Measurements from ENCODE around the gene NCEH1. TPM values are rescaled to one million over a fixed set of nuclear protein-coding genes. Genes with fewer than 3 reads are reported as not detected.
"Not testable (repeated sequence)": the region's sequence is repeated elsewhere in the genome, so short reads cannot be mapped to it uniquely, and the experiment has no call there.

NCEH1 gene
- total RNA-seq, 1 experiment from 2014 or later, result 73.0 TPM

GRCh38 chr3:172596394-172596706 lies 114.5 kb downstream of the NCEH1 start:
- no peaks in the 10 kb centered on the region for H3K36me3 ChIP-seq (ENCODE audit: control insufficient read depth, insufficient read depth, low read length)
- in situ Hi-C loops (cut with HindIII; ENCODE audit: low pct_unique_long_range_greater_than_20kb, low sequenced_read_pairs), result loop anchor here (25.0 kb wide), 1 partner anchor 109 kb away; no protein-coding TSS in a partner anchor
- DNase-seq (ENCODE audit: low read depth, low spot score), result no peak
- H3K27me3 ChIP-seq (ENCODE audit: control insufficient read depth, insufficient read depth, low read length), result no peaks in the 10 kb centered on the region
- peaks cover 4% of the 10 kb centered on the region; the same call in 1 of the 2 replicates for H3K4me1 ChIP-seq (ENCODE audit: control insufficient read depth, insufficient read depth, low read length)
- 0 out of 2 replicates have a peak overlapping the region, but pooled peaks have one; percentile 8 for H3K27ac ChIP-seq (ENCODE audit: low read length)
- peak; percentile 28 for TF ChIP-seq CTCF (IDR thresholded peaks at IDR 0.05)
- no peak for TF ChIP-seq SIN3A (IDR thresholded peaks at IDR 0.05; ENCODE audit: borderline replicate concordance, insufficient read depth, low read depth, low read length)
- intact Hi-C loops (cut with micrococcal nuclease; ENCODE audit: unreplicated experiment), result loop anchor here (1.0 kb wide), 1 partner anchor 106 kb away; no protein-coding TSS in a partner anchor
- ChIA-PET POLR2A (interaction anchor here (0.6 kb wide), 1 partner anchor 886 kb away, joined by 4 read pairs; no protein-coding TSS in a partner anchor), CTCF (interaction anchor here (0.7 to 1.2 kb wide), 3 partner anchors 28 to 135 kb away, joined by 3 read pairs; no protein-coding TSS in a partner anchor)
- no peak for ATAC-seq
- H3K4me3 ChIP-seq (ENCODE audit: low read depth in 2 of 2, low read length in 2 of 2), result no peak overlapping the region
- no TSS peak for BruUV-seq (replicated peaks)
- no peaks in the 10 kb centered on the region for H3K9me3 ChIP-seq (ENCODE audit: control insufficient read depth, insufficient read depth, low read depth, low read length)

- H3K9me3 ChIP-seq (ENCODE audit: control insufficient read depth, insufficient read depth, low read depth, low read length), result no peaks in the 10 kb centered on the region
- peak overlapping the region; percentile 58 for H3K27ac ChIP-seq (ENCODE audit: low read length)
- ATAC-seq (peak; percentile 90), DNase-seq (ENCODE audit: low read depth, low spot score) (peak; percentile 51)
- CTCF ChIA-PET, result interaction anchor here (0.6 to 1.2 kb wide), 6 partner anchors 9 to 135 kb away, joined by 3 read pairs; no protein-coding TSS in a partner anchor
- in situ Hi-C loops (cut with HindIII; ENCODE audit: low pct_unique_long_range_greater_than_20kb, low sequenced_read_pairs), result loop anchor here (25.0 kb wide), 1 partner anchor 109 kb away; no protein-coding TSS in a partner anchor
- peaks cover 4% of the 10 kb centered on the region; the same call in 1 of the 2 replicates for H3K4me1 ChIP-seq (ENCODE audit: control insufficient read depth, insufficient read depth, low read length)
- TF ChIP-seq REST (IDR thresholded peaks at IDR 0.05; ENCODE audit: insufficient read depth in 1 of 2, low read depth in 2 of 2, low read length in 1 of 2) (no peak), CTCF (IDR thresholded peaks at IDR 0.05) (peak; percentile 89; the same call in 1 of the 2 replicates), TCF7L2 (IDR thresholded peaks at IDR 0.05; ENCODE audit: low read depth, low read length) (no peak)
- no peaks in the 10 kb centered on the region for H3K27me3 ChIP-seq (ENCODE audit: control insufficient read depth, insufficient read depth, low read length)
- H3K4me3 ChIP-seq (ENCODE audit: low read depth in 2 of 2, low read length in 2 of 2), result peak overlapping the region; percentile 4 to 33; a peak in 3 of 4 replicates
- H3K36me3 ChIP-seq (ENCODE audit: control insufficient read depth, insufficient read depth, low read length), result no peaks in the 10 kb centered on the region
- no TSS peak for BruUV-seq (replicated peaks)
- intact Hi-C loops (cut with micrococcal nuclease; ENCODE audit: unreplicated experiment), result loop anchor here (1.0 kb wide), 1 partner anchor 106 kb away; no protein-coding TSS in a partner anchor
- POLR2A ChIA-PET, result interaction anchor here (0.5 kb wide), 1 partner anchor 20 kb away, joined by 3 read pairs; no protein-coding TSS in a partner anchor
Measured at GRCh38 chr3:172595664-172596393, 115.0 kb downstream of the NCEH1 start.

GRCh38 chr3:172594900-172595663 lies 115.8 kb downstream of the NCEH1 start:
- POLR2A ChIA-PET, result interaction anchor here (0.6 to 0.9 kb wide), 2 partner anchors 8 to 922 kb away, joined by 3 to 5 read pairs; no protein-coding TSS in a partner anchor
- H3K36me3 ChIP-seq (ENCODE audit: control insufficient read depth, insufficient read depth, low read length); BruUV-seq (replicated peaks); H3K4me3 ChIP-seq (ENCODE audit: low read depth in 2 of 2, low read length in 2 of 2); H3K9me3 ChIP-seq (ENCODE audit: control insufficient read depth, insufficient read depth, low read depth, low read length); ATAC-seq; DNase-seq (ENCODE audit: low read depth, low spot score); H3K4me1 ChIP-seq (ENCODE audit: control insufficient read depth, insufficient read depth, low read length); H3K27me3 ChIP-seq (ENCODE audit: control insufficient read depth, insufficient read depth, low read length); intact Hi-C loops (cut with micrococcal nuclease; ENCODE audit: unreplicated experiment): not testable (repeated sequence)
- in situ Hi-C loops (cut with HindIII; ENCODE audit: low pct_unique_long_range_greater_than_20kb, low sequenced_read_pairs), result loop anchor here (25.0 kb wide), 1 partner anchor 108 kb away; no protein-coding TSS in a partner anchor
- CTCF ChIA-PET, result interaction anchor here (1.0 to 1.2 kb wide), 2 partner anchors 10 to 134 kb away, joined by 3 read pairs; no protein-coding TSS in a partner anchor
- peak overlapping the region; percentile 58; the same call in 1 of the 2 replicates for H3K27ac ChIP-seq (ENCODE audit: low read length)
